CD8-positive, alpha-beta memory T cell (primary cell): ENCODE measurements around the gene VGLL4. TPM values are rescaled to one million over a fixed set of nuclear protein-coding genes. Genes with fewer than 3 reads are reported as not detected.

Experiments used
- CTCF ChIA-PET: fragments of 350-600 bp; sonication (Branson Sonifier 250); formaldehyde crosslinking; loops from one replicate; lab custom pipeline; 2021; ENCODE audit warnings: antibody characterized with exemption; lab: Charles Lee
- POLR2A ChIA-PET: fragments of 350-600 bp; sonication (Branson Sonifier 250); formaldehyde crosslinking; loops from one replicate; lab custom pipeline; 2021; ENCODE audit warnings: antibody characterized with exemption; lab: Charles Lee
- DNase-seq, 5 donors: peaks; one replicate each; pipeline versions ENCODE4 v3.0.0 to v3.0.0-alpha.2; 2020 to 2022; ENCODE audit warnings: mixed read lengths in 1 of 5
- H3K27ac ChIP-seq: one replicate; pipeline ENCODE4 v1.7.0; 2013; ENCODE audit warnings: low read depth, mild to moderate bottlenecking, low read length, moderate library complexity
- H3K27me3 ChIP-seq: 2 replicates; pipeline ENCODE4 v1.7.0; 2013; ENCODE audit warnings: low read length, mild to moderate bottlenecking; ENCODE audit not compliant: insufficient read depth, poor library complexity, severe bottlenecking
- H3K36me3 ChIP-seq: 2 replicates; pipeline ENCODE4 v1.7.0; 2013; ENCODE audit warnings: mild to moderate bottlenecking, low read length, moderate library complexity; ENCODE audit not compliant: insufficient read depth
- H3K4me1 ChIP-seq: 2 replicates; pipeline ENCODE4 v1.7.0; 2013; ENCODE audit warnings: mild to moderate bottlenecking, low read length, moderate library complexity; ENCODE audit not compliant: insufficient read depth
- H3K4me3 ChIP-seq: 2 replicates; pipeline ENCODE4 v1.7.0; 2013; ENCODE audit warnings: mild to moderate bottlenecking, low read length
- H3K9me3 ChIP-seq: 2 replicates; pipeline ENCODE4 v1.7.0; 2013; ENCODE audit warnings: mild to moderate bottlenecking, low read length
- H3K27ac Mint-ChIP-seq, 8 donors: one replicate each; pipeline ENCODE4 v1.8.0; 2020 to 2021; ENCODE audit warnings: mixed read lengths in 8 of 8, mild to moderate bottlenecking in 6 of 8, inconsistent platforms in 3 of 8, moderate library complexity in 3 of 8
- H3K27me3 Mint-ChIP-seq, 2 donors: one replicate each; pipeline ENCODE4 v1.8.0; 2020 to 2021; ENCODE audit warnings: mixed read lengths in 2 of 2, mild to moderate bottlenecking in 1 of 2, moderate library complexity in 1 of 2
- H3K36me3 Mint-ChIP-seq, 3 donors: one replicate each; pipeline ENCODE4 v1.8.0; 2020 to 2021; ENCODE audit warnings: mixed read lengths in 3 of 3, inconsistent platforms in 1 of 3, mild to moderate bottlenecking in 1 of 3
- H3K4me1 Mint-ChIP-seq, 3 donors: one replicate each; pipeline ENCODE4 v1.8.0; 2020 to 2021; ENCODE audit warnings: mixed read lengths in 3 of 3, inconsistent platforms in 1 of 3, mild to moderate bottlenecking in 1 of 3
- H3K4me3 Mint-ChIP-seq, 7 donors: one replicate each; pipeline ENCODE4 v1.8.0; 2020 to 2021; ENCODE audit warnings: mixed read lengths in 7 of 7, mild to moderate bottlenecking in 6 of 7, moderate library complexity in 4 of 7, inconsistent platforms in 2 of 7
- H3K9me3 Mint-ChIP-seq, 5 donors: one replicate each; pipeline ENCODE4 v1.8.0; 2020 to 2022; ENCODE audit warnings: mixed read lengths in 5 of 5, mild to moderate bottlenecking in 3 of 5, moderate library complexity in 2 of 5, inconsistent platforms in 1 of 5
- polyA plus RNA-seq: library from polyadenylated mRNA; unstranded; fragments of 300-500 nt; fragmentation: Illumina TruSeq; gene quantifications from one replicate; pipeline ENCODE4 v1.2.3, GENCODE V29; 2021
- total RNA-seq, 2 experiments: library from RNA; stranded (reverse); gene quantifications; one replicate each; pipeline ENCODE4 v1.2.3, GENCODE V29; 2021

The VGLL4 gene
- total and polyA plus RNA-seq, 3 experiments from 2014 or later = 29.9 to 40.5 (median 37.7) TPM

GRCh38 chr3:11508346-11509172 is 135.2 kb downstream of the VGLL4 start:
- H3K9me3 ChIP-seq = no peaks in the 10 kb centered on the region
- peaks cover 0 to 7% (median 0%) of the 10 kb centered on the region in 3 donors for H3K36me3 Mint-ChIP-seq
- no peak for DNase-seq
- POLR2A ChIA-PET = no interaction called here
- H3K27ac Mint-ChIP-seq = no peak overlapping the region
- H3K4me3 Mint-ChIP-seq = no peak overlapping the region
- no peaks in the 10 kb centered on the region for H3K27me3 ChIP-seq
- H3K27me3 Mint-ChIP-seq = no peaks in the 10 kb centered on the region
- peak overlapping the region; percentile 5 for H3K27ac ChIP-seq
- H3K4me3 ChIP-seq = no peak overlapping the region
- H3K4me1 Mint-ChIP-seq = peaks cover 0 to 2% (median 0%) of the 10 kb centered on the region in 3 donors
- CTCF ChIA-PET = no interaction called here
- no peaks in the 10 kb centered on the region for H3K36me3 ChIP-seq
- no peaks in the 10 kb centered on the region for H3K9me3 Mint-ChIP-seq
- no peaks in the 10 kb centered on the region for H3K4me1 ChIP-seq

- ChIA-PET POLR2A (no interaction called here), CTCF (no interaction called here)
- Histone ChIP-seq H3K4me1 (no peaks in the 10 kb centered on the region), H3K4me3 (no peak overlapping the region), H3K36me3 (no peaks in the 10 kb centered on the region), H3K9me3 (no peaks in the 10 kb centered on the region), H3K27ac (no peak overlapping the region), H3K27me3 (no peaks in the 10 kb centered on the region)
- Mint-ChIP-seq H3K27me3 (no peaks in the 10 kb centered on the region), H3K4me1 (peaks cover 0 to 2% (median 0%) of the 10 kb centered on the region in 3 donors), H3K36me3 (peaks cover 0 to 7% (median 0%) of the 10 kb centered on the region in 3 donors), H3K27ac (peak overlapping the region in 2 of 8 donors; percentile 66 to 75), H3K9me3 (no peaks in the 10 kb centered on the region), H3K4me3 (no peak overlapping the region)
- no peak for DNase-seq
Observed at GRCh38 chr3:11507719-11508118, 136.0 kb downstream of the VGLL4 start.

Other genes starting within 250 kb of the VGLL4 start
- 10 to 100 TPM; 22.9 to 26.1 TPM for gene TAMM41, start 203.0 kb upstream of the VGLL4 start, total RNA-seq
- 26.0 TPM for gene TAMM41, start 203.0 kb upstream of the VGLL4 start, polyA plus RNA-seq